A549 (cell line): ENCODE results near the gene TTLL11. TPM values are rescaled to one million over a fixed set of nuclear protein-coding genes. Genes with fewer than 3 reads are reported as not detected.

Experiments used
- ATAC-seq, 2 experiments: fragments of 200-7000 bp in 1 of 2; fragments of >200 bp in 1 of 2; cut with Nextera tagmentation in 1 of 2; cut with Tn5 transposase in 1 of 2; 3 replicates each; pipeline versions ENCODE4 v1.8.0 to v1.9.1; 2018 to 2020; ENCODE audit warnings: mild to moderate bottlenecking in 1 of 2, moderate library complexity in 1 of 2
- CTCF ChIA-PET: fragments of 300-600 bp; sonication (Branson Sonifier 250); formaldehyde crosslinking; extraction: SDS; loops from one replicate; lab custom pipeline; 2021; ENCODE audit warnings: antibody characterized with exemption, inconsistent platforms; lab: Yijun Ruan, JAX
- POLR2A ChIA-PET: fragments of 350-600 bp; formaldehyde crosslinking; extraction: SDS; loops from one replicate; lab custom pipeline; 2021; ENCODE audit warnings: antibody characterized with exemption, inconsistent platforms; lab: Yijun Ruan, JAX
- DNase-seq, 2 experiments: peaks; one replicate each; pipeline versions ENCODE4 v3.0.0 to v3.0.0-alpha.2; 2011 to 2016; ENCODE audit warnings: low read depth in 1 of 2, low spot score in 1 of 2
- FAIRE-seq: peaks from 2 replicates; lab custom pipeline; 2011; peaks lifted over from hg19 to GRCh38; lab: Jason Lieb, UNC
- H3K27ac ChIP-seq, 2 experiments: fragments of >200 bp; sonication (Bioruptor Twin); formaldehyde crosslinking; 3 replicates each; pipeline ENCODE4 v1.5.1; 2016 to 2017
- H3K4me1 ChIP-seq: fragments of >200 bp; sonication (Bioruptor Twin); formaldehyde crosslinking; 3 replicates; pipeline ENCODE4 v1.6.1; 2016
- H3K4me2 ChIP-seq: fragments of >200 bp; sonication (Bioruptor Twin); formaldehyde crosslinking; 3 replicates; pipeline ENCODE4 v1.6.1; 2016
- H3K4me3 ChIP-seq: fragments of >200 bp; sonication (Bioruptor Twin); formaldehyde crosslinking; 3 replicates; pipeline ENCODE4 v1.5.1; 2016
- H3K9me3 ChIP-seq: fragments of >200 bp; sonication (Bioruptor Twin); formaldehyde crosslinking; 3 replicates; pipeline ENCODE4 v1.6.1; 2016
- CEBPB ChIP-seq, 2 experiments: fragments of >200 bp in 1 of 2; sonication (Bioruptor Twin) in 1 of 2; formaldehyde crosslinking in 1 of 2; IDR thresholded peaks; 2 replicates each; pipeline ENCODE4 v1.6.1; 2012 to 2016
- CHD2 ChIP-seq: fragments of 150-350 bp; IDR thresholded peaks from 2 replicates; pipeline ENCODE4 v1.6.1; 2014; ENCODE audit warnings: low read length; ENCODE audit not compliant: partially characterized antibody
- EHMT2 ChIP-seq: fragments of 200-600 bp; sonication (generic); IDR thresholded peaks from 2 replicates; pipeline ENCODE4 v1.6.1; 2016; ENCODE audit warnings: antibody characterized with exemption, low read depth, mild to moderate bottlenecking, moderate library complexity
- FOXS1 ChIP-seq: fragments of 250-450 bp; sonication (Bioruptor Pico); IDR thresholded peaks from 2 replicates; pipeline ENCODE4 v1.5.0; 2020; ENCODE audit warnings: mild to moderate bottlenecking, moderate library complexity
- HOXA7 ChIP-seq: fragments of 250-450 bp; sonication (Bioruptor Pico); IDR thresholded peaks from 2 replicates; pipeline ENCODE4 v1.5.0; 2020; ENCODE audit warnings: mild to moderate bottlenecking, moderate library complexity
- HOXB13 ChIP-seq: fragments of 250-450 bp; sonication (Bioruptor Pico); IDR thresholded peaks from 2 replicates; pipeline ENCODE4 v1.5.0; 2020; ENCODE audit warnings: low read depth, mild to moderate bottlenecking, moderate library complexity
- MAFK ChIP-seq: fragments of 450-650 bp; IDR thresholded peaks from 2 replicates; pipeline ENCODE4 v1.6.1; 2014; ENCODE audit not compliant: partially characterized antibody
- MYC ChIP-seq: IDR thresholded peaks from 2 replicates; pipeline ENCODE4 v1.6.1; 2012; ENCODE audit warnings: mild to moderate bottlenecking, inconsistent platforms, low read length, improper control_type of control experiment, borderline replicate concordance
- PHF8 ChIP-seq: fragments of 200-600 bp; sonication (generic); IDR thresholded peaks from 2 replicates; pipeline ENCODE4 v1.6.1; 2016; ENCODE audit warnings: low read depth, mild to moderate bottlenecking, antibody characterized with exemption, moderate library complexity, borderline replicate concordance
- POLR2A ChIP-seq: IDR thresholded peaks from 2 replicates; pipeline ENCODE4 v1.6.1; 2012; ENCODE audit warnings: mild to moderate bottlenecking, low read length
- RAD21 ChIP-seq, 2 experiments: fragments of >200 bp in 1 of 2; sonication (Bioruptor Twin) in 1 of 2; formaldehyde crosslinking in 1 of 2; IDR thresholded peaks in 1 of 2; conservative IDR thresholded peaks in 1 of 2; 2 replicates in 1 of 2; 3 replicates in 1 of 2; pipeline ENCODE4 v1.6.1; 2012 to 2018; ENCODE audit warnings: inconsistent platforms in 1 of 2
- RNF2 ChIP-seq: fragments of 200-600 bp; sonication (generic); IDR thresholded peaks from 2 replicates; pipeline ENCODE4 v1.6.1; 2016; ENCODE audit warnings: low read depth, mild to moderate bottlenecking, antibody characterized with exemption, moderate library complexity, borderline replicate concordance
- SMC3 ChIP-seq: fragments of >200 bp; sonication (Bioruptor Twin); formaldehyde crosslinking; IDR thresholded peaks from 3 replicates; pipeline ENCODE4 v1.6.1; 2018; ENCODE audit warnings: inconsistent platforms
- TP53 ChIP-seq: fragments of 250-450 bp; sonication (Bioruptor Pico); IDR thresholded peaks from 2 replicates; pipeline ENCODE4 v1.5.0; 2021; ENCODE audit warnings: mild to moderate bottlenecking, moderate library complexity
- ZFP36 ChIP-seq: fragments of 450-650 bp; IDR thresholded peaks from 2 replicates; pipeline ENCODE4 v1.6.1; 2014; ENCODE audit warnings: borderline replicate concordance; ENCODE audit not compliant: partially characterized antibody
- ZSCAN20 ChIP-seq: fragments of 250-450 bp; sonication (Bioruptor Pico); IDR thresholded peaks from 2 replicates; pipeline ENCODE4 v1.8.0; 2022; ENCODE audit warnings: mild to moderate bottlenecking, moderate library complexity
- WGBS: methylation state at CpG from one replicate; pipeline ENCODE4 v1.1.6; 2017; ENCODE audit errors: missing lambda C conversion rate; 5-methylcytosine and 5-hydroxymethylcytosine counted together
- polyA plus RNA-seq, 4 experiments: library from polyadenylated mRNA; depleted of rRNA in 3 of 4; stranded (reverse); fragments of >200 nt; fragmentation: RNase III in 1 of 4; extraction: RNeasy Plus Mini Kit Qiagen cat#74134 plus additional on column Dnase treatment in 1 of 4; gene quantifications; 2 replicates in 3 of 4; 3 replicates in 1 of 4; pipeline ENCODE4 v1.2.3, GENCODE V29; 2011 to 2017
- TF ChIP-seq, protein P1 (sequence below): fragments of 150-350 bp; IDR thresholded peaks from 2 replicates; pipeline ENCODE4 v1.6.1; 2014; ENCODE audit warnings: low read depth, mild to moderate bottlenecking, low read length
- TF ChIP-seq, protein P2 (sequence below): IDR thresholded peaks from 2 replicates; pipeline ENCODE4 v1.6.1; 2012; ENCODE audit warnings: low read depth, borderline replicate concordance
- TF ChIP-seq, protein P3 (sequence below): fragments of 250-450 bp; sonication (Bioruptor Pico); IDR thresholded peaks from 2 replicates; pipeline ENCODE4 v1.5.0; 2021; ENCODE audit warnings: mild to moderate bottlenecking, moderate library complexity, borderline replicate concordance
- TF ChIP-seq, protein P4 (sequence below): IDR thresholded peaks from 2 replicates; pipeline ENCODE4 v1.6.1; 2012
- TF ChIP-seq, protein P5 (sequence below): fragments of >200 bp; sonication (Bioruptor Twin); formaldehyde crosslinking; IDR thresholded peaks from 2 replicates; pipeline ENCODE4 v1.6.1; 2016
- TF ChIP-seq, protein P6 (sequence below): fragments of 250-450 bp; sonication (Bioruptor Pico); IDR thresholded peaks from 2 replicates; pipeline ENCODE4 v1.5.0; 2020; ENCODE audit warnings: low read depth, mild to moderate bottlenecking, moderate library complexity

Gene TTLL11
- polyA plus RNA-seq, 2 of the 4 experiments (the other 2 are of a cell fraction), result 1.8 to 2.6 TPM

DNA sequence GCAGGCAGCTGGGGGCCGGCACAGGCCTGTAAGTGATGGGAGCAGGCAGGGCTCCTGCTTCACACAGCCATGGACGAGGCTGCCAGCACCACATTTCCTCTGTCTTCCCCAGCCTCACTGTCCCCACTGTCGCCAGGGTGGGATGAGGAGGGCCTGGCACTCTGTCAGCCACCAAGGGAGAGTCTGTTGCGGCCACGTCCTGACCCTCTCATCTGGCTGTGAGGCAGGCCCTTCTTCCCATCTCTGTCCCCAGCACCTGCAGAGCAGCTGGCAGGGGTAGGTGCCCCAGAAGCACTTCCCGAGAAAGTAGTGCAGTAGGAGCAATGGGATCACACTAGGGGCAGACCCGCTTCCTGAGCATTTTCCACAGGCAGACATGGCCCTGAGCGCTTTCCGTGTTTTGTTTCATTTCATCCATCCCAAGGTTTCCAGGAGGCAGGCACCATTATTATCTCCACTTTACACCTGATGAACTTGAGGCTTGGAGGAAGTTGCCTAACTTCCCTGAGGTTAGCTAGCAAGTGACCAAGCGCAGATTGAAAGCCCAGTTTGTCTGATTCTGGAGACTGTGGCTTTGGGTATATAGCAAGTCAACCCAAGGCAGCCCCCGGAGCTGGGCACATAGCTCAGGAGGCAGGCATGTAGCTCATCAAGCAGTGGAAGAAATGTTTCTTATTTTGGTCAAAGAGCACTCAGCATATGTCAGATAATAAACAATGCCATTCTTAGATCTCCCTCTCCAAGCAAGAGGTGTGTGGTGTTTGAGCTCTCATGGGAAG lies 239.3 kb downstream of the TTLL11 start:
- no peaks in the 10 kb centered on the region for H3K4me1 ChIP-seq
- CTCF ChIA-PET, result interaction anchor here (1.0 kb wide), 1 partner anchor 167 kb away, joined by 4 read pairs; no protein-coding TSS in a partner anchor
- DNase-seq, result no peak

DNA sequence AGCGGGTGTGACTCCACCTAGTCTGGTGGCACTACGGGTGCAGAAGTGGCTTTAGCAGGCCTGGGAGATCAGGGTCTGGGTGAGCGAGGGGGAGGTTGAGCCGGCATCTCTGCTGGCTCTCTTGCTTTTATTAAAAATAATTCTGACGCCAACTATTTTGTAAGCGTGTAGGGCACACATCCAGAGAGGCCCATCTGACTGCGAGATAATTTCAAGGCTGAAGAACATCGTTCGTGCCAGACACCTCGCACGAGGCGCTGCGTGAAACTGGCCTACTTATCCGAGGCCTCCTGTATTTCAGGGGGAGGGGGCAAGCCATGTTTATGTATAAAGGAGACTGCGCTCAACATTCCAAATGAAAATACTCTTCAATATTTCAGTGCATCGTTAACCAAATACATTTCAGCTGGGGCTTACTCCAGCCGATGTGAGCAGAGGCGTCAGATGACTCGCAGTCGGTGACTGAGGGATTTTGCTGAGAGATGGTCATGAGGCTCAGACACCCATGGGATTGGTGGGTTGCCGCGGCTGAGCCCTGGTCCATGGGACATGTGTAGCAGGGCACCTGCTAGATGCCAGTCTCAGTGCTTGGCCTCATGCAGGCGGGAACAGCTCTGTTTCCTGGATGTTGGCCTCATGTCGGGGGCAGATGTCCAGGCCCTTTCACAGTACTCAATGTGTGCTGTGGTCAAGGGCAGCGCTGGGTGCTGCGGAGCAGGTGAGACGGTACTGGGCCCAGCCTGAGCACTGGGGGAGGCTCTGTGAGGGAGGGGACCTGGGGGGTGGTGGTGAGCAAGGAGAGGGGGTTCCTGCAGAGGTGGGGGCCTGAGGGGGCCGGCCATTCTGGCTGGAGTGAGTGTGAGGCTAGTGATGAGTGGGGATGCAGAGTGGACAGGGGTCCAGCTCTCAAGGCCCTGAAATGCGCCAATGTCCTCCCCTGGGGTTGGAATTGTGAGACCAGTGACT lies 240.2 kb downstream of the TTLL11 start:
- no peak for TF ChIP-seq TP53 (CRISPR knock-in tag)
- TF ChIP-seq POLR2A, result no peak
- no peak for TF ChIP-seq PHF8
- no peak for TF ChIP-seq ZFP36
- TF ChIP-seq RAD21 (conservative IDR thresholded peaks at IDR 0.05 in 1 of 2, IDR thresholded peaks at IDR 0.05 in 1 of 2), result no peak
- no peak for TF ChIP-seq CEBPB (IDR thresholded peaks at IDR 0.05)
- TF ChIP-seq, protein P1, sequence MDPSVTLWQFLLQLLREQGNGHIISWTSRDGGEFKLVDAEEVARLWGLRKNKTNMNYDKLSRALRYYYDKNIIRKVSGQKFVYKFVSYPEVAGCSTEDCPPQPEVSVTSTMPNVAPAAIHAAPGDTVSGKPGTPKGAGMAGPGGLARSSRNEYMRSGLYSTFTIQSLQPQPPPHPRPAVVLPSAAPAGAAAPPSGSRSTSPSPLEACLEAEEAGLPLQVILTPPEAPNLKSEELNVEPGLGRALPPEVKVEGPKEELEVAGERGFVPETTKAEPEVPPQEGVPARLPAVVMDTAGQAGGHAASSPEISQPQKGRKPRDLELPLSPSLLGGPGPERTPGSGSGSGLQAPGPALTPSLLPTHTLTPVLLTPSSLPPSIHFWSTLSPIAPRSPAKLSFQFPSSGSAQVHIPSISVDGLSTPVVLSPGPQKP, result no peak
- no peak for TF ChIP-seq MAFK
- TF ChIP-seq MYC, result no peak
- no peak for TF ChIP-seq EHMT2
- TF ChIP-seq, protein P2, sequence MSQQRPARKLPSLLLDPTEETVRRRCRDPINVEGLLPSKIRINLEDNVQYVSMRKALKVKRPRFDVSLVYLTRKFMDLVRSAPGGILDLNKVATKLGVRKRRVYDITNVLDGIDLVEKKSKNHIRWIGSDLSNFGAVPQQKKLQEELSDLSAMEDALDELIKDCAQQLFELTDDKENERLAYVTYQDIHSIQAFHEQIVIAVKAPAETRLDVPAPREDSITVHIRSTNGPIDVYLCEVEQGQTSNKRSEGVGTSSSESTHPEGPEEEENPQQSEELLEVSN, result no peak
- no peak for TF ChIP-seq ZSCAN20
- TF ChIP-seq, protein P3, sequence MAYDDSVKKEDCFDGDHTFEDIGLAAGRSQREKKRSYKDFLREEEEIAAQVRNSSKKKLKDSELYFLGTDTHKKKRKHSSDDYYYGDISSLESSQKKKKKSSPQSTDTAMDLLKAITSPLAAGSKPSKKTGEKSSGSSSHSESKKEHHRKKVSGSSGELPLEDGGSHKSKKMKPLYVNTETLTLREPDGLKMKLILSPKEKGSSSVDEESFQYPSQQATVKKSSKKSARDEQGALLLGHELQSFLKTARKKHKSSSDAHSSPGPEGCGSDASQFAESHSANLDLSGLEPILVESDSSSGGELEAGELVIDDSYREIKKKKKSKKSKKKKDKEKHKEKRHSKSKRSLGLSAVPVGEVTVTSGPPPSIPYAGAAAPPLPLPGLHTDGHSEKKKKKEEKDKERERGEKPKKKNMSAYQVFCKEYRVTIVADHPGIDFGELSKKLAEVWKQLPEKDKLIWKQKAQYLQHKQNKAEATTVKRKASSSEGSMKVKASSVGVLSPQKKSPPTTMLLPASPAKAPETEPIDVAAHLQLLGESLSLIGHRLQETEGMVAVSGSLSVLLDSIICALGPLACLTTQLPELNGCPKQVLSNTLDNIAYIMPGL (CRISPR knock-in tag), result no peak
- no peak for TF ChIP-seq FOXS1
- TF ChIP-seq, protein P4, sequence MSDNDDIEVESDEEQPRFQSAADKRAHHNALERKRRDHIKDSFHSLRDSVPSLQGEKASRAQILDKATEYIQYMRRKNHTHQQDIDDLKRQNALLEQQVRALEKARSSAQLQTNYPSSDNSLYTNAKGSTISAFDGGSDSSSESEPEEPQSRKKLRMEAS, result no peak
- no peak for TF ChIP-seq CHD2
- TF ChIP-seq HOXB13 (CRISPR knock-in tag), result no peak
- H3K4me3 ChIP-seq, result no peak overlapping the region
- 85% methylated on average over 29 of the region's 29 CpGs for WGBS
- H3K27ac ChIP-seq, result no peak overlapping the region
- FAIRE-seq (no peak), DNase-seq (no peak), ATAC-seq (no peak)
- H3K4me1 ChIP-seq, result no peaks in the 10 kb centered on the region
- peaks cover 9% of the 10 kb centered on the region; the same call in 1 of the 3 replicates for H3K9me3 ChIP-seq
- no peak overlapping the region for H3K4me2 ChIP-seq
- ChIA-PET CTCF (interaction anchor here (0.8 to 1.6 kb wide), 3 partner anchors 9 to 11 kb away, joined by 3 to 4 read pairs (median 3); no protein-coding TSS in a partner anchor), POLR2A (no interaction called here)

More for the DNA sequence above, 239.3 kb downstream of the TTLL11 start:
- H3K4me3 ChIP-seq, result no peak overlapping the region
- 83% methylated on average over 11 of the region's 11 CpGs for WGBS
- FAIRE-seq, result no peak
- no peak overlapping the region for H3K4me2 ChIP-seq
- TF ChIP-seq MAFK (no peak), HOXA7 (CRISPR knock-in tag) (no peak), HOXB13 (CRISPR knock-in tag) (no peak), RNF2 (no peak), SMC3 (no peak)
- TF ChIP-seq, protein P5, sequence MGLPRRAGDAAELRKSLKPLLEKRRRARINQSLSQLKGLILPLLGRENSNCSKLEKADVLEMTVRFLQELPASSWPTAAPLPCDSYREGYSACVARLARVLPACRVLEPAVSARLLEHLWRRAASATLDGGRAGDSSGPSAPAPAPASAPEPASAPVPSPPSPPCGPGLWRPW, result no peak
- TF ChIP-seq, protein P6, sequence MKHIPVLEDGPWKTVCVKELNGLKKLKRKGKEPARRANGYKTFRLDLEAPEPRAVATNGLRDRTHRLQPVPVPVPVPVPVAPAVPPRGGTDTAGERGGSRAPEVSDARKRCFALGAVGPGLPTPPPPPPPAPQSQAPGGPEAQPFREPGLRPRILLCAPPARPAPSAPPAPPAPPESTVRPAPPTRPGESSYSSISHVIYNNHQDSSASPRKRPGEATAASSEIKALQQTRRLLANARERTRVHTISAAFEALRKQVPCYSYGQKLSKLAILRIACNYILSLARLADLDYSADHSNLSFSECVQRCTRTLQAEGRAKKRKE (CRISPR knock-in tag), result no peak
- TF ChIP-seq, all 56 proteins: peak for 0
- no peak for ATAC-seq
- H3K9me3 ChIP-seq, result peaks cover 7% of the 10 kb centered on the region; the same call in 1 of the 3 replicates
- POLR2A ChIA-PET, result no interaction called here
- no peak overlapping the region for H3K27ac ChIP-seq
